Tibial artery (tissue), 4 donors: ENCODE data around the gene PHETA2.
A peak's percentile ranks its signal among the peaks of the same experiment; 100 is the strongest.

ENCODE experiments used
- DNase-seq, 2 donors: peaks; one replicate each; pipeline ENCODE4 v3.0.0-alpha.2; 2019
- H3K27ac ChIP-seq, 2 donors: fragments of 200-600 bp; sonication (generic) in 1 of 2; 1 replicate in 1 of 2; 2 replicates in 1 of 2; pipeline ENCODE4 v1.5.1; 2018 to 2019; ENCODE audit warnings: mild to moderate bottlenecking in 1 of 2
- H3K27me3 ChIP-seq, 2 donors: fragments of 200-600 bp; sonication (generic) in 1 of 2; one replicate each; pipeline versions ENCODE4 v1.5.1 to v1.6.0; 2016 to 2019
- H3K36me3 ChIP-seq, 3 donors: fragments of 200-600 bp; sonication (generic) in 2 of 3; one replicate each; pipeline ENCODE4 v1.5.1; 2016 to 2019; ENCODE audit warnings: mild to moderate bottlenecking in 2 of 3
- H3K4me1 ChIP-seq, 4 donors: fragments of 200-600 bp; sonication (generic) in 2 of 4; 1 replicate in 3 of 4; 2 replicates in 1 of 4; pipeline ENCODE4 v1.5.1; 2016 to 2019
- H3K4me3 ChIP-seq, 2 donors: fragments of 200-600 bp; sonication (generic) in 1 of 2; 1 replicate in 1 of 2; 2 replicates in 1 of 2; pipeline ENCODE4 v1.5.1; 2018 to 2019; ENCODE audit warnings: mild to moderate bottlenecking in 2 of 2
- H3K9me3 ChIP-seq, 3 donors: fragments of 200-600 bp; sonication (generic) in 1 of 3; one replicate each; pipeline ENCODE4 v1.5.1; 2016 to 2019
- CTCF ChIP-seq, 2 experiments: fragments of 200-600 bp in 1 of 2; fragments of 450-650 bp in 1 of 2; IDR thresholded peaks; one replicate each; pipeline ENCODE4 v1.5.1; 2017 to 2019; ENCODE audit warnings: antibody characterized with exemption in 2 of 2, mild to moderate bottlenecking in 1 of 2, moderate library complexity in 1 of 2
- intact Hi-C: fragments of 100-400 bp; cut with DNase I; formaldehyde crosslinking; loops from one replicate; pipeline ENCODE4 v1.15.0; 2023; ENCODE audit warnings: low total_unique reads

PHETA2 gene

GRCh38 chr22:42076764-42077485, 2.9 kb downstream of the PHETA2 start:
- no peak for DNase-seq
- Histone ChIP-seq H3K4me3 (no peak overlapping the region), H3K27ac (peak overlapping the region; percentile 97 to 100), H3K27me3 (no peaks in the 10 kb centered on the region), H3K9me3 (no peaks in the 10 kb centered on the region), H3K4me1 (peaks cover 0 to 61% (median 43%) of the 10 kb centered on the region in 4 donors), H3K36me3 (peaks cover 0 to 26% (median 11%) of the 10 kb centered on the region in 3 donors)
- no peak for TF ChIP-seq CTCF (IDR thresholded peaks at IDR 0.05)
- intact Hi-C loops: loop anchor here (10.0 kb wide), 1 partner anchor 242 kb away; the partner anchor contains the start of gene SREBF2

GRCh38 chr22:42077486-42078125, 3.6 kb downstream of the PHETA2 start:
- TF ChIP-seq CTCF (IDR thresholded peaks at IDR 0.05): no peak
- no peak overlapping the region for H3K4me3 ChIP-seq
- H3K27me3 ChIP-seq: no peaks in the 10 kb centered on the region
- peaks cover 0 to 31% (median 18%) of the 10 kb centered on the region in 3 donors for H3K36me3 ChIP-seq
- peak overlapping the region; percentile 97 to 100 for H3K27ac ChIP-seq
- intact Hi-C loops: loop anchor here (10.0 kb wide), 1 partner anchor 243 kb away; the partner anchor contains the start of gene SREBF2
- DNase-seq: peak in 1 of 2 donors; percentile 72
- H3K9me3 ChIP-seq: no peaks in the 10 kb centered on the region
- peaks cover 0 to 67% (median 46%) of the 10 kb centered on the region in 4 donors for H3K4me1 ChIP-seq

- TF ChIP-seq CTCF (IDR thresholded peaks at IDR 0.05): no peak
- H3K9me3 ChIP-seq: no peaks in the 10 kb centered on the region
- intact Hi-C loops: loop anchor here (10.0 kb wide), 1 partner anchor 244 kb away; the partner anchor contains the start of gene SREBF2
- peak overlapping the region; percentile 97 to 100 for H3K27ac ChIP-seq
- peak in 1 of 2 donors; percentile 76 for DNase-seq
- H3K36me3 ChIP-seq: peaks cover 0 to 42% (median 25%) of the 10 kb centered on the region in 3 donors
- no peaks in the 10 kb centered on the region for H3K27me3 ChIP-seq
- H3K4me1 ChIP-seq: peaks cover 0 to 62% (median 44%) of the 10 kb centered on the region in 4 donors
- H3K4me3 ChIP-seq: peak overlapping the region; percentile 65 to 67
These were observed 4.6 kb downstream of the PHETA2 start for GRCh38 chr22:42078469-42079318.

GRCh38 chr22:42079319-42080251, 5.5 kb downstream of the PHETA2 start, which contains the start of gene SMDT1:
SMDT1 (plus strand) TSS chr22:42079700; CDS start chr22:42079769, 69 bp downstream.
- peak in 1 of 2 experiments; percentile 3 for TF ChIP-seq CTCF (IDR thresholded peaks at IDR 0.05)

More at GRCh38 chr22:42079319-42080251, 5.5 kb downstream of the PHETA2 start, which contains the start of gene SMDT1:
- Histone ChIP-seq H3K36me3 (peaks cover 3 to 51% (median 26%) of the 10 kb centered on the region in 3 donors), H3K27ac (peak within 1 kb of the TSS; percentile 97 to 100), H3K4me3 (peak within 1 kb of the TSS; percentile 65 to 67), H3K27me3 (no peaks in the 10 kb centered on the region), H3K4me1 (peaks cover 0 to 57% (median 38%) of the 10 kb centered on the region in 4 donors), H3K9me3 (no peaks in the 10 kb centered on the region)
- peak; percentile 99 to 100 for DNase-seq
- intact Hi-C loops: loop anchor here (5.0 to 10.0 kb wide), 3 partner anchors 193 to 265 kb away; partner anchors contain the start of genes SREBF2 and TCF20
